PC-9 (cell line): ENCODE data around the gene FAM222B.

Experiments used
- CTCF ChIP-seq: fragments of 200-600 bp; sonication (generic); conservative IDR thresholded peaks from 2 replicates; pipeline ENCODE4 v1.6.1; 2017; ENCODE audit warnings: mixed run types, antibody characterized with exemption, mild to moderate bottlenecking, moderate library complexity
- EZH2 ChIP-seq: fragments of 200-600 bp; sonication (generic); IDR thresholded peaks from 2 replicates; pipeline ENCODE4 v1.8.0; 2017; ENCODE audit warnings: antibody characterized with exemption, low read depth

GRCh38 chr17:28889996-28890395, 47.4 kb upstream of the FAM222B start:
- TF ChIP-seq CTCF (no peak), EZH2 (no peak)
